C4-2B (cell line): ENCODE measurements around the gene CLNK.

ENCODE experiments used
- H3K27ac ChIP-seq: fragments of 450-650 bp; 2 replicates; pipeline ENCODE4 v1.5.1; 2017
- ZFX ChIP-seq: fragments of 450-650 bp; IDR thresholded peaks from 2 replicates; pipeline ENCODE4 v1.6.1; 2017
- TF ChIP-seq, protein P1 (sequence below): fragments of 450-650 bp; conservative IDR thresholded peaks from 2 replicates; pipeline ENCODE4 v1.5.1; 2017; ENCODE audit warnings: mild to moderate bottlenecking

Gene CLNK

GRCh38 chr4:10569491-10569890, 115.1 kb downstream of the CLNK start:
- H3K27ac ChIP-seq = no peak overlapping the region
- TF ChIP-seq, protein P1, sequence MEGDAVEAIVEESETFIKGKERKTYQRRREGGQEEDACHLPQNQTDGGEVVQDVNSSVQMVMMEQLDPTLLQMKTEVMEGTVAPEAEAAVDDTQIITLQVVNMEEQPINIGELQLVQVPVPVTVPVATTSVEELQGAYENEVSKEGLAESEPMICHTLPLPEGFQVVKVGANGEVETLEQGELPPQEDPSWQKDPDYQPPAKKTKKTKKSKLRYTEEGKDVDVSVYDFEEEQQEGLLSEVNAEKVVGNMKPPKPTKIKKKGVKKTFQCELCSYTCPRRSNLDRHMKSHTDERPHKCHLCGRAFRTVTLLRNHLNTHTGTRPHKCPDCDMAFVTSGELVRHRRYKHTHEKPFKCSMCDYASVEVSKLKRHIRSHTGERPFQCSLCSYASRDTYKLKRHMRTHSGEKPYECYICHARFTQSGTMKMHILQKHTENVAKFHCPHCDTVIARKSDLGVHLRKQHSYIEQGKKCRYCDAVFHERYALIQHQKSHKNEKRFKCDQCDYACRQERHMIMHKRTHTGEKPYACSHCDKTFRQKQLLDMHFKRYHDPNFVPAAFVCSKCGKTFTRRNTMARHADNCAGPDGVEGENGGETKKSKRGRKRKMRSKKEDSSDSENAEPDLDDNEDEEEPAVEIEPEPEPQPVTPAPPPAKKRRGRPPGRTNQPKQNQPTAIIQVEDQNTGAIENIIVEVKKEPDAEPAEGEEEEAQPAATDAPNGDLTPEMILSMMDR = no peak
- no peak for TF ChIP-seq ZFX

DNA sequence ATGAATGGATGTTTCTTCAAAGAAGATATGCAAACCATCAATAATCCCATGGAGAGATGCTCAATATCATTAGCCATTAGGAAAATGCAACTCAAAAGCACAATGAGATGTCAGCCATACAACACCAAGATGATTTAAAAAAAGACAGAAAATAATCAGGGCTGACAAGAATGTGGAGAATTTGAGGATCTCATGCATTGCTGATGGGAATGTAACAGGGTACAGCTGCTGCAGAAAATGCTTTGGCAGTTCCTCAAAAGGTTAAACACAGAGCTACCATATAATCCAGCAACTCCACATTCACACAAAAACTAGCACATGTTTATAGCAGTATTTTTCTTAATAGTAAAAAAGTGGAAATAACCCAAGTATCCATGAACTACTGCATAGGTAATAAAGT, 116.8 kb downstream of the CLNK start:
- TF ChIP-seq, protein P1 = no peak
- no peak for TF ChIP-seq ZFX
- no peak overlapping the region for H3K27ac ChIP-seq

GRCh38 chr4:10565166-10565780, 119.3 kb downstream of the CLNK start:
- TF ChIP-seq, protein P1 = no peak
- no peak for TF ChIP-seq ZFX

DNA sequence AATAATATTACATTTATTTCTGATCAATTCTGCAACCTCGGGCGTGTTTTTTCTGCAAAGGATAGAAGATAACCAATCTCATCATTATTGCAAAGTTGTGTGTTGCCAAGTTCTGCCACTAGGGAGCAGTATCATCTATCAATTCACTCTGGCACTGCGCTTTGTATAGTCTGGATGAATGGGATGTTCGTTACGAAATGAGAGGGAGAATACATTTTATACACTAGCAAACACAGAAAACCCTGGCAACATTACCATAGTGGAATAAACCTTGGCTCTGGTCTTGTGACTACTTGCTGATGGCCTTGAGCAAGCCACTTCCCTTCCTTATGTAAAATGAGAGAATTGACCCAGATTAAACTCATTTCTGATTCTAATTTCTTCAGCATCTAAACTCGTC, 129.9 kb downstream of the CLNK start:
- no peak overlapping the region for H3K27ac ChIP-seq
- TF ChIP-seq, protein P1 = peak; percentile 85
- no peak for TF ChIP-seq ZFX

More at GRCh38 chr4:10565166-10565780, 119.3 kb downstream of the CLNK start:
- no peak overlapping the region for H3K27ac ChIP-seq

- no peak for TF ChIP-seq ZFX
- TF ChIP-seq, protein P1 = no peak
- no peak overlapping the region for H3K27ac ChIP-seq
Measured at GRCh38 chr4:10554121-10554520, 130.4 kb downstream of the CLNK start.

- no peak overlapping the region for H3K27ac ChIP-seq
- TF ChIP-seq ZFX = no peak
- TF ChIP-seq, protein P1 = no peak
Measured at GRCh38 chr4:10552591-10553280, 131.8 kb downstream of the CLNK start.

DNA sequence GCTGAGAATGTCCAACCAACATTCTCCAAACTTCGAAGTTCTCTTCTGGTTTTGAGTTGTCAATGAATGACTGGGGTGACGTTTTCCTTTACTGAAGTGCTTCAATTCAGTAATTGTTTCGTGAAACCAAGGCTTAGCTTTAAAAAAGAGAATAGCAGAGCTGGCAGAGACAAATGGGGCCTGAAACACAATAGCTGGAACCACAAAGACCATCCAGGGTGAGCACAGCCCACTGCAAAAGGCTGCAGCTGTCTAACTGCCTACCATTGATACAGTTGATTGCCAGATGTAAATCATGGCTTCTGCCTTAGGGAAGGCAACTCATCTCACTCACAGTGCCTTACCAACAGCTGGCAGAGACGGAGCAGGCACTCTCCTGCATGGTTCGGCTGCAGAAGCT, 148.7 kb downstream of the CLNK start:
- no peak overlapping the region for H3K27ac ChIP-seq

More for the DNA sequence above, 148.7 kb downstream of the CLNK start:
- TF ChIP-seq, protein P1 = no peak
- no peak for TF ChIP-seq ZFX
